SK-MEL-5 (cell line): Measurements from ENCODE around the gene MILR1. TPM values are rescaled to one million over a fixed set of nuclear protein-coding genes. Genes with fewer than 3 reads are reported as not detected.

Experiments used
- DNase-seq: peaks from one replicate; pipeline ENCODE4 v3.0.0-alpha.2; 2016; ENCODE audit warnings: low read depth, low spot score
- in situ Hi-C: cut with HindIII; loops from 2 replicates; pipeline ENCODE4 v1.10.0; 2016; ENCODE audit warnings: low sequenced_read_pairs, high pct_unique_total_duplicates, low pct_unique_long_range_greater_than_20kb
- total RNA-seq: library from RNA; depleted of rRNA; stranded (reverse); fragments of >200 nt; shearing (Covaris generic); gene quantifications from 2 replicates; pipeline ENCODE4 v1.2.3, GENCODE V29; 2014

Gene MILR1
- total RNA-seq, 1 experiment from 2014 or later, result not detected

GRCh38 chr17:64496348-64496785, 47.5 kb downstream of the MILR1 start:
- no peak for DNase-seq
- in situ Hi-C loops, result no loop called here

GRCh38 chr17:64496786-64497564, 48.1 kb downstream of the MILR1 start, which contains the start of gene POLG2:
POLG2 (minus strand) TSS chr17:64497054; CDS start chr17:64496968, 86 bp downstream.
- peak; percentile 98 for DNase-seq
- in situ Hi-C loops, result no loop called here

GRCh38 chr17:64497565-64498035, 48.7 kb downstream of the MILR1 start:
- DNase-seq, result no peak
- in situ Hi-C loops, result no loop called here

GRCh38 chr17:64498308-64499203, 49.6 kb downstream of the MILR1 start:
- DNase-seq, result peak; percentile 57

GRCh38 chr17:64499805-64500486, 51.0 kb downstream of the MILR1 start:
- in situ Hi-C loops, result no loop called here
- DNase-seq, result no peak

More at GRCh38 chr17:64498308-64499203, 49.6 kb downstream of the MILR1 start:
- in situ Hi-C loops, result no loop called here

GRCh38 chr17:64500487-64500859, 51.6 kb downstream of the MILR1 start:
- DNase-seq, result no peak
- in situ Hi-C loops, result no loop called here

- in situ Hi-C loops, result no loop called here
These were observed 52.2 kb downstream of the MILR1 start for GRCh38 chr17:64500862-64501765.

GRCh38 chr17:64502021-64502420, 53.1 kb downstream of the MILR1 start:
- in situ Hi-C loops, result no loop called here

More at GRCh38 chr17:64500862-64501765, 52.2 kb downstream of the MILR1 start:
- DNase-seq, result no peak

GRCh38 chr17:64502809-64503208, 53.9 kb downstream of the MILR1 start:
- in situ Hi-C loops, result no loop called here
- DNase-seq, result no peak

More at GRCh38 chr17:64502021-64502420, 53.1 kb downstream of the MILR1 start:
- DNase-seq, result no peak

- in situ Hi-C loops, result no loop called here
- DNase-seq, result no peak
These were observed 54.4 kb downstream of the MILR1 start for GRCh38 chr17:64503341-64503740.

GRCh38 chr17:64503821-64504768, 55.2 kb downstream of the MILR1 start:
- in situ Hi-C loops, result no loop called here
- DNase-seq, result no peak

- DNase-seq, result no peak
- in situ Hi-C loops, result no loop called here
These were observed 55.9 kb downstream of the MILR1 start for GRCh38 chr17:64504769-64505339.

GRCh38 chr17:64505340-64506200, 56.7 kb downstream of the MILR1 start:
- peak; percentile 96 for DNase-seq
- in situ Hi-C loops, result no loop called here

- in situ Hi-C loops, result no loop called here
- peak; percentile 99 for DNase-seq
These were observed 57.3 kb downstream of the MILR1 start, which contains the start of gene DDX5 for GRCh38 chr17:64506201-64506575. DDX5 (minus strand) TSS chr17:64506289; CDS start chr17:64506119, 170 bp downstream.
